ENCODE data around the gene COL4A1.

The COL4A1 gene

DNA sequence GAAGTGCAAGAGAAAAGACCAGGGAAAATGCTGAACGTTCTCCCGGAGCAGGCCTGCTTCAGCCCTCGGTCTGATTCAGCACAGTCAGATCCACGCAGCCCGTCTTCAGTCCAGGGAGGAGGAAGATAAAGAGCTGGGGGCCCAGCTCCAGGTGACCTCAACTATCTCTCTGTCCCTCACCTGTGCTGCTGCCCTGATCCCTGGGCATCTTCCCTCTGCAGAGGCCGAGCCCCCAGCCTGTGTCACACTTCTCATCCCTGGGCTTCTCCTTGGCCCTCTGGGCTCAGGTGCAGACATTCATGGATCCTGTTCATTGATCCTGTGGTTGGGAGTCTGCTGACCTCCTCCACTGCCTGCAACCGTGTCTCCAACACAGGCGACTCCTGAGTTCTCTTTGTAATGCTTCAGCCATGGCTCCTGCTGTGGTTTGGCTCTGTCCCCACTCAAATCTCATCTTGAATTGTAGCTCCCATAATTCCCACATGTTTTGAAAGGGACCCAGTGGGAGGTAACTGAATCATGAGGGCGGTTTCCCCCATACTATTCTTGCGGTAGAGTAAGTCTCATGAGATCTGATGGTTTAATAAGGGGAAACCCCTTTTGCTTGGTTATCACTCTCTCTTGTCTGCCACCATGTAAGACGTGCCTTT lies 28.0 kb upstream of the COL4A1 start:
- no peak overlapping the region for H2AFZ ChIP-seq (ENCODE audit: low read length)
- H3K9me2 ChIP-seq (replicated peaks; ENCODE audit: low read depth, low read length) = no peaks in the 10 kb centered on the region
- TF ChIP-seq, protein P1, sequence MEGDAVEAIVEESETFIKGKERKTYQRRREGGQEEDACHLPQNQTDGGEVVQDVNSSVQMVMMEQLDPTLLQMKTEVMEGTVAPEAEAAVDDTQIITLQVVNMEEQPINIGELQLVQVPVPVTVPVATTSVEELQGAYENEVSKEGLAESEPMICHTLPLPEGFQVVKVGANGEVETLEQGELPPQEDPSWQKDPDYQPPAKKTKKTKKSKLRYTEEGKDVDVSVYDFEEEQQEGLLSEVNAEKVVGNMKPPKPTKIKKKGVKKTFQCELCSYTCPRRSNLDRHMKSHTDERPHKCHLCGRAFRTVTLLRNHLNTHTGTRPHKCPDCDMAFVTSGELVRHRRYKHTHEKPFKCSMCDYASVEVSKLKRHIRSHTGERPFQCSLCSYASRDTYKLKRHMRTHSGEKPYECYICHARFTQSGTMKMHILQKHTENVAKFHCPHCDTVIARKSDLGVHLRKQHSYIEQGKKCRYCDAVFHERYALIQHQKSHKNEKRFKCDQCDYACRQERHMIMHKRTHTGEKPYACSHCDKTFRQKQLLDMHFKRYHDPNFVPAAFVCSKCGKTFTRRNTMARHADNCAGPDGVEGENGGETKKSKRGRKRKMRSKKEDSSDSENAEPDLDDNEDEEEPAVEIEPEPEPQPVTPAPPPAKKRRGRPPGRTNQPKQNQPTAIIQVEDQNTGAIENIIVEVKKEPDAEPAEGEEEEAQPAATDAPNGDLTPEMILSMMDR (conservative IDR thresholded peaks at IDR 0.05; ENCODE audit: low read length) = no peak
- TF ChIP-seq EZH2phosphoT487 (IDR thresholded peaks at IDR 0.05; ENCODE audit: borderline replicate concordance) = no peak
- no peaks in the 10 kb centered on the region for H4K20me1 ChIP-seq (ENCODE audit: insufficient read depth, low read length, poor library complexity, severe bottlenecking)
- no peak overlapping the region for H3K4me2 ChIP-seq (ENCODE audit: low read depth, low read length, poor library complexity, severe bottlenecking)
- no peaks in the 10 kb centered on the region for H3K27me3 ChIP-seq (ENCODE audit: insufficient read depth, low read length, poor library complexity, severe bottlenecking)
- H3K9ac ChIP-seq (ENCODE audit: low read depth, low read length, poor library complexity, severe bottlenecking) = no peak overlapping the region
- H3K4me3 ChIP-seq (ENCODE audit: low read length, poor library complexity, severe bottlenecking) = no peak overlapping the region
- H3K79me2 ChIP-seq (ENCODE audit: insufficient read depth, low read length) = no peaks in the 10 kb centered on the region
- H3K4me1 ChIP-seq (ENCODE audit: insufficient read depth, low read length, poor library complexity, severe bottlenecking) = no peaks in the 10 kb centered on the region
- no peaks in the 10 kb centered on the region for H3K9me3 ChIP-seq (ENCODE audit: insufficient read depth, low read depth, low read length)
- no peaks in the 10 kb centered on the region for H3K36me3 ChIP-seq (ENCODE audit: insufficient read depth, low read length)
- H3F3A ChIP-seq (ENCODE audit: low read depth) = no peaks in the 10 kb centered on the region

DNA sequence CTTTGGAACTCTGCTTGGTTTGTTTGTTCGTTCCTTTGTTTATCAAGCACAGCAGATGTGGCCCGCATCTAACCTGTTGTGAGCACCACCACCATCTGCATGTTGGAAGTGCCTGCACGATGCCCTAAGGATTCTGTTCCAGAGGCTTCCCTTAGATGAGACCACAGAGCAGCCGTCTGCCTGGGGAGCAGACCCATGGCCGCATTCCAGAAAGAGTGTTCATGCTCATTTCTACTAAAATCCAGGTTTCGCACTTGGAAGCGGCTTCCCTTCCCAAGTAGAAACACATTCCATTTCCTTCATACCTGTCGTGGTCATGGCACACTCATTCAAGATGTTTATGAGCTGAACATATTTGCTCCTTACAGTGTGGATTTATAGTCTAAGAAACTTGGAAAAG lies 27.3 kb upstream of the COL4A1 start:
- no peak overlapping the region for H2AFZ ChIP-seq (ENCODE audit: low read length)
- H4K20me1 ChIP-seq (ENCODE audit: insufficient read depth, low read length, poor library complexity, severe bottlenecking) = no peaks in the 10 kb centered on the region
- H3K9me3 ChIP-seq (ENCODE audit: insufficient read depth, low read depth, low read length) = no peaks in the 10 kb centered on the region
- H3K4me1 ChIP-seq (ENCODE audit: insufficient read depth, low read length, poor library complexity, severe bottlenecking) = no peaks in the 10 kb centered on the region
- no peak overlapping the region for H3K9ac ChIP-seq (ENCODE audit: low read depth, low read length, poor library complexity, severe bottlenecking)
- H3K4me3 ChIP-seq (ENCODE audit: low read length, poor library complexity, severe bottlenecking) = no peak overlapping the region
- no peaks in the 10 kb centered on the region for H3K79me2 ChIP-seq (ENCODE audit: insufficient read depth, low read length)
- H3K9me2 ChIP-seq (replicated peaks; ENCODE audit: low read depth, low read length) = no peaks in the 10 kb centered on the region
- H3K36me3 ChIP-seq (ENCODE audit: insufficient read depth, low read length) = no peaks in the 10 kb centered on the region
- H3K27me3 ChIP-seq (ENCODE audit: insufficient read depth, low read length, poor library complexity, severe bottlenecking) = no peaks in the 10 kb centered on the region
- H3F3A ChIP-seq (ENCODE audit: low read depth) = no peaks in the 10 kb centered on the region
- no peak for TF ChIP-seq EZH2phosphoT487 (IDR thresholded peaks at IDR 0.05; ENCODE audit: borderline replicate concordance)
- TF ChIP-seq, protein P1 (conservative IDR thresholded peaks at IDR 0.05; ENCODE audit: low read length) = no peak
- H3K4me2 ChIP-seq (ENCODE audit: low read depth, low read length, poor library complexity, severe bottlenecking) = no peak overlapping the region

DNA sequence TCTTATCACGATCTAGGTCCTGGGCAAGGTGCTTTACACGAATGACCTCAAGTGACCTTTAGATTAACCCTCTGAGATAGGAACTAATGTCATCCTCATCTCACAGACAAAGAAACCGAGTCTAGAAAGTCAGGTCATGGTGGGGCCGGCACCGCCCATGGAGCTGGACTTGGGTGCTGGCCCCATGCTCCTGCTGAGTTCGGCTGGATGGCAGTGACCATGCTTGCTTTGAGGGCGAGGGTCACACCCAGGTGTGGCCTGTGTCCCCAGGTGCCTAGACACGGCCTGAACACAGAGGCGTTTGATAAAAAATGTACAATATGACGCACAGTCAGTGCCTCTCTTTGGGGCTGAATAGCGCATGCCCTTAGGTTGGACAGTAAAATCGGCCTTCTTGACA lies 26.9 kb upstream of the COL4A1 start:
- Histone ChIP-seq H3K4me3 (ENCODE audit: low read length, poor library complexity, severe bottlenecking) (no peak overlapping the region), H3K36me3 (ENCODE audit: insufficient read depth, low read length) (no peaks in the 10 kb centered on the region), H4K20me1 (ENCODE audit: insufficient read depth, low read length, poor library complexity, severe bottlenecking) (no peaks in the 10 kb centered on the region), H3K4me2 (ENCODE audit: low read depth, low read length, poor library complexity, severe bottlenecking) (no peak overlapping the region), H3K4me1 (ENCODE audit: insufficient read depth, low read length, poor library complexity, severe bottlenecking) (no peaks in the 10 kb centered on the region), H3K79me2 (ENCODE audit: insufficient read depth, low read length) (no peaks in the 10 kb centered on the region), H2AFZ (ENCODE audit: low read length) (no peak overlapping the region), H3F3A (ENCODE audit: low read depth) (no peaks in the 10 kb centered on the region), H3K9me2 (replicated peaks; ENCODE audit: low read depth, low read length) (no peaks in the 10 kb centered on the region), H3K9ac (ENCODE audit: low read depth, low read length, poor library complexity, severe bottlenecking) (no peak overlapping the region), H3K9me3 (ENCODE audit: insufficient read depth, low read depth, low read length) (no peaks in the 10 kb centered on the region), H3K27me3 (ENCODE audit: insufficient read depth, low read length, poor library complexity, severe bottlenecking) (no peaks in the 10 kb centered on the region)
- no peak for TF ChIP-seq EZH2phosphoT487 (IDR thresholded peaks at IDR 0.05; ENCODE audit: borderline replicate concordance)
- TF ChIP-seq, protein P1 (conservative IDR thresholded peaks at IDR 0.05; ENCODE audit: low read length) = no peak

Measured in Loucy (cell line).